Left ventricle myocardium inferior (tissue), 1 donor: ENCODE data around the gene C17orf67. TPM values are rescaled to one million over a fixed set of nuclear protein-coding genes. Genes with fewer than 3 reads are reported as not detected.

ENCODE experiments used
- DNase-seq: peaks from one replicate; pipeline ENCODE4 v3.0.0-alpha.2; 2020
- H3K27ac ChIP-seq: fragments of 200-600 bp; replicated peaks from 2 replicates; pipeline ENCODE4 v1.8.0; 2021
- H3K27me3 ChIP-seq: fragments of 200-600 bp; 2 replicates; pipeline ENCODE4 v1.8.0; 2021; ENCODE audit warnings: low read depth
- H3K36me3 ChIP-seq: fragments of 200-600 bp; 2 replicates; pipeline ENCODE4 v1.8.0; 2021
- H3K4me1 ChIP-seq: fragments of 200-600 bp; 2 replicates; pipeline ENCODE4 v1.8.0; 2021
- H3K4me3 ChIP-seq: fragments of 200-600 bp; 2 replicates; pipeline ENCODE4 v1.8.0; 2021; ENCODE audit warnings: mild to moderate bottlenecking, moderate library complexity
- H3K9me3 ChIP-seq: fragments of 200-600 bp; replicated peaks from 2 replicates; pipeline ENCODE4 v1.8.0; 2021
- CTCF ChIP-seq: fragments of 200-600 bp; IDR thresholded peaks from 2 replicates; pipeline ENCODE4 v1.8.0; 2021; ENCODE audit warnings: antibody characterized with exemption, mild to moderate bottlenecking, borderline replicate concordance
- intact Hi-C: fragments of 100-400 bp; cut with micrococcal nuclease; formaldehyde crosslinking; loops from one replicate; pipeline ENCODE4 v1.11.0; 2022
- total RNA-seq: library from RNA; stranded (reverse); fragmentation: NEBNext Ultra II Directional; extraction: Animal tissue kit (Norgen Biotek cat#: 25700); gene quantifications from one replicate; pipeline ENCODE4 v1.2.1, GENCODE V29; 2021
- donor health status: DM: no; HTN: yes; CAD: no; lungs with severe emphysema.

The C17orf67 gene
- total RNA-seq, 1 donor from 2014 or later = 1.1 TPM

GRCh38 chr17:56744721-56745120, 89.0 kb downstream of the C17orf67 start:
- Histone ChIP-seq H3K4me1 (no peaks in the 10 kb centered on the region), H3K9me3 (no peaks in the 10 kb centered on the region), H3K27me3 (no peaks in the 10 kb centered on the region), H3K4me3 (no peak overlapping the region), H3K27ac (no peak overlapping the region), H3K36me3 (no peaks in the 10 kb centered on the region)
- no peak for TF ChIP-seq CTCF
- no peak for DNase-seq
- intact Hi-C loops = no loop called here

GRCh38 chr17:56742601-56743000, 91.1 kb downstream of the C17orf67 start:
- Histone ChIP-seq H3K27me3 (peaks cover 6% of the 10 kb centered on the region), H3K9me3 (no peaks in the 10 kb centered on the region), H3K27ac (no peak overlapping the region), H3K4me3 (no peak overlapping the region), H3K4me1 (no peaks in the 10 kb centered on the region), H3K36me3 (no peaks in the 10 kb centered on the region)
- no peak for TF ChIP-seq CTCF
- DNase-seq = no peak
- intact Hi-C loops = no loop called here

Other genes with a start within 250 kb of the C17orf67 start
- 0.41 TPM for gene NOG, start 240.2 kb downstream of the C17orf67 start, total RNA-seq
- 4.2 TPM for gene DGKE, start 231 bp upstream of the C17orf67 start, total RNA-seq
- gene TRIM25, start 80.1 kb upstream of the C17orf67 start, total RNA-seq = 17.2 TPM
- gene COIL, start 127.1 kb upstream of the C17orf67 start, total RNA-seq = 8.2 TPM
- 70.2 TPM for gene SCPEP1, start 144.2 kb upstream of the C17orf67 start, total RNA-seq